Neural progenitor cell (in vitro differentiated cells): ENCODE measurements around the gene BTBD16. TPM values are rescaled to one million over a fixed set of nuclear protein-coding genes. Genes with fewer than 3 reads are reported as not detected.

Experiments used
- DNase-seq: peaks from one replicate; pipeline ENCODE4 v3.0.0-alpha.2; 2016; ENCODE audit warnings: low spot score
- H2AFZ ChIP-seq: fragments of 200-600 bp; sonication (generic); replicated peaks from 2 replicates; pipeline ENCODE4 v1.6.1; 2016; ENCODE audit warnings: antibody characterized with exemption
- H3F3A ChIP-seq: fragments of 200-600 bp; sonication (generic); 2 replicates; pipeline ENCODE4 v1.6.1; 2016; ENCODE audit warnings: antibody characterized with exemption, low read depth
- H3K27ac ChIP-seq: fragments of 200-600 bp; sonication (generic); 2 replicates; pipeline ENCODE4 v1.5.1; 2016; ENCODE audit warnings: mild to moderate bottlenecking
- H3K27me3 ChIP-seq: fragments of 200-600 bp; sonication (generic); 2 replicates; pipeline ENCODE4 v1.6.1; 2016; ENCODE audit warnings: mild to moderate bottlenecking, moderate library complexity
- H3K36me3 ChIP-seq: fragments of 200-600 bp; sonication (generic); 2 replicates; pipeline ENCODE4 v1.5.1; 2016
- H3K4me1 ChIP-seq: fragments of 200-600 bp; sonication (generic); 2 replicates; pipeline ENCODE4 v1.6.1; 2016; ENCODE audit warnings: mixed run types
- H3K4me2 ChIP-seq: fragments of 200-600 bp; sonication (generic); 2 replicates; pipeline ENCODE4 v1.6.1; 2016
- H3K4me3 ChIP-seq: fragments of 200-600 bp; sonication (generic); 2 replicates; pipeline ENCODE4 v1.5.1; 2016
- H3K79me2 ChIP-seq: fragments of 200-600 bp; sonication (generic); 2 replicates; pipeline ENCODE4 v1.6.1; 2016; ENCODE audit warnings: low read depth
- H3K9ac ChIP-seq: fragments of 200-600 bp; sonication (generic); 2 replicates; pipeline ENCODE4 v1.6.1; 2016
- H3K9me3 ChIP-seq: fragments of 200-600 bp; sonication (generic); 2 replicates; pipeline ENCODE4 v1.5.1; 2016; ENCODE audit warnings: low read depth
- H4K20me1 ChIP-seq: fragments of 200-600 bp; sonication (generic); 2 replicates; pipeline ENCODE4 v1.6.1; 2016; ENCODE audit warnings: low read depth
- H3K27ac Mint-ChIP-seq: 3 replicates; pipeline ENCODE4 v1.8.0; 2021; ENCODE audit warnings: mixed read lengths
- H3K27me3 Mint-ChIP-seq: 2 replicates; pipeline ENCODE4 v1.8.0; 2022; ENCODE audit warnings: low read depth, mild to moderate bottlenecking, inconsistent platforms, moderate library complexity, mixed read lengths; ENCODE audit not compliant: insufficient read depth
- H3K36me3 Mint-ChIP-seq: 3 replicates; pipeline ENCODE4 v1.8.0; 2021; ENCODE audit warnings: mixed read lengths
- H3K4me1 Mint-ChIP-seq: 3 replicates; pipeline ENCODE4 v1.8.0; 2021; ENCODE audit warnings: mixed read lengths
- H3K4me3 Mint-ChIP-seq: 3 replicates; pipeline ENCODE4 v1.8.0; 2021; ENCODE audit warnings: mild to moderate bottlenecking, moderate library complexity, mixed read lengths
- H3K9me3 Mint-ChIP-seq: 3 replicates; pipeline ENCODE4 v1.8.0; 2020; ENCODE audit warnings: mixed read lengths
- CTCF ChIP-seq: fragments of 200-600 bp; sonication (generic); IDR thresholded peaks from 2 replicates; pipeline ENCODE4 v1.5.1; 2017; ENCODE audit warnings: antibody characterized with exemption, mild to moderate bottlenecking
- EZH2 ChIP-seq: fragments of 200-600 bp; sonication (generic); IDR thresholded peaks from 2 replicates; pipeline ENCODE4 v1.6.1; 2017; ENCODE audit warnings: antibody characterized with exemption, mild to moderate bottlenecking, moderate library complexity
- EZH2phosphoT487 ChIP-seq: fragments of 200-600 bp; sonication (generic); IDR thresholded peaks from 2 replicates; pipeline ENCODE4 v1.6.1; 2017; ENCODE audit warnings: antibody characterized with exemption
- total RNA-seq: library from RNA; depleted of rRNA; stranded (reverse); fragments of >200 nt; gene quantifications from 2 replicates; pipeline ENCODE4 v1.2.3, GENCODE V29; 2015; ENCODE audit warnings: low replicate concordance

Gene BTBD16
- total RNA-seq, 1 donor from 2014 or later, result not detected

- Histone ChIP-seq H3K4me1 (no peaks in the 10 kb centered on the region), H3K27me3 (no peaks in the 10 kb centered on the region), H3K27ac (no peak overlapping the region), H3K4me3 (no peak overlapping the region), H3K9me3 (no peaks in the 10 kb centered on the region), H3K4me2 (no peak overlapping the region), H3K79me2 (no peaks in the 10 kb centered on the region), H4K20me1 (no peaks in the 10 kb centered on the region), H3K36me3 (no peaks in the 10 kb centered on the region), H3K9ac (no peak overlapping the region), H2AFZ (no peak overlapping the region), H3F3A (no peaks in the 10 kb centered on the region)
- TF ChIP-seq CTCF (no peak), EZH2 (no peak), EZH2phosphoT487 (no peak)
- no peak for DNase-seq
- no peak overlapping the region for H3K27ac Mint-ChIP-seq
- no peaks in the 10 kb centered on the region for H3K36me3 Mint-ChIP-seq
- H3K4me3 Mint-ChIP-seq, result no peak overlapping the region
- H3K27me3 Mint-ChIP-seq, result peaks cover 3% of the 10 kb centered on the region
- H3K9me3 Mint-ChIP-seq, result no peaks in the 10 kb centered on the region
- H3K4me1 Mint-ChIP-seq, result peaks cover 18% of the 10 kb centered on the region
Observed at GRCh38 chr10:122333037-122333436, 61.9 kb downstream of the BTBD16 start.

- H4K20me1 ChIP-seq, result no peaks in the 10 kb centered on the region
- no peak for DNase-seq
- no peaks in the 10 kb centered on the region for H3K36me3 Mint-ChIP-seq
- no peaks in the 10 kb centered on the region for H3K4me1 ChIP-seq
- H2AFZ ChIP-seq, result no peak overlapping the region
- H3K9me3 ChIP-seq, result no peaks in the 10 kb centered on the region
- no peaks in the 10 kb centered on the region for H3F3A ChIP-seq
- H3K27me3 Mint-ChIP-seq, result peaks cover 4% of the 10 kb centered on the region
- TF ChIP-seq EZH2phosphoT487 (no peak), EZH2 (no peak), CTCF (no peak)
- no peak overlapping the region for H3K4me3 Mint-ChIP-seq
- H3K27ac Mint-ChIP-seq, result no peak overlapping the region
- no peaks in the 10 kb centered on the region for H3K9me3 Mint-ChIP-seq
- no peak overlapping the region for H3K27ac ChIP-seq
- no peaks in the 10 kb centered on the region for H3K27me3 ChIP-seq
- H3K9ac ChIP-seq, result no peak overlapping the region
- H3K4me2 ChIP-seq, result no peak overlapping the region
- no peaks in the 10 kb centered on the region for H3K36me3 ChIP-seq
- no peak overlapping the region for H3K4me3 ChIP-seq
- no peaks in the 10 kb centered on the region for H3K79me2 ChIP-seq
- H3K4me1 Mint-ChIP-seq, result peaks cover 33% of the 10 kb centered on the region
Observed at GRCh38 chr10:122336332-122336731, 65.2 kb downstream of the BTBD16 start.

- H3K9me3 Mint-ChIP-seq, result no peaks in the 10 kb centered on the region
- no peak overlapping the region for H2AFZ ChIP-seq
- no peak overlapping the region for H3K27ac Mint-ChIP-seq
- H3K27ac ChIP-seq, result no peak overlapping the region
- H3F3A ChIP-seq, result no peaks in the 10 kb centered on the region
- no peaks in the 10 kb centered on the region for H3K4me1 ChIP-seq
- H3K4me3 Mint-ChIP-seq, result no peak overlapping the region
- no peaks in the 10 kb centered on the region for H3K79me2 ChIP-seq
- H3K4me2 ChIP-seq, result no peak overlapping the region
- no peak overlapping the region for H3K9ac ChIP-seq
- H4K20me1 ChIP-seq, result no peaks in the 10 kb centered on the region
- H3K9me3 ChIP-seq, result no peaks in the 10 kb centered on the region
- no peaks in the 10 kb centered on the region for H3K36me3 Mint-ChIP-seq
- no peak overlapping the region for H3K4me3 ChIP-seq
- H3K27me3 Mint-ChIP-seq, result peaks cover 4% of the 10 kb centered on the region
- TF ChIP-seq EZH2phosphoT487 (no peak), EZH2 (no peak), CTCF (no peak)
- H3K36me3 ChIP-seq, result no peaks in the 10 kb centered on the region
- DNase-seq, result no peak
- H3K4me1 Mint-ChIP-seq, result peaks cover 27% of the 10 kb centered on the region
- H3K27me3 ChIP-seq, result no peaks in the 10 kb centered on the region
Observed at GRCh38 chr10:122336961-122337360, 65.9 kb downstream of the BTBD16 start.
